GM19372 (cell line): Measurements from ENCODE around the gene CNN2.
A peak's percentile ranks its signal among the peaks of the same experiment; 100 is the strongest.
"Not testable (repeated sequence)": the region's sequence is repeated elsewhere in the genome, so short reads cannot be mapped to it uniquely, and the experiment has no call there.

Experiments
- ATAC-seq: cut with Tn5 transposase; IDR thresholded peaks from one replicate; pipeline ENCODE4 v1.9.1; 2021; ENCODE audit warnings: mild to moderate bottlenecking, low read depth, moderate library complexity; ENCODE audit not compliant: unreplicated experiment

The CNN2 gene

GRCh38 chr19:1010586-1011510 is 15.6 kb upstream of the CNN2 start:
- no peak for ATAC-seq

- ATAC-seq = no peak
Observed at GRCh38 chr19:1011831-1012333, 14.5 kb upstream of the CNN2 start.

- ATAC-seq = no peak
Observed at GRCh38 chr19:1012334-1012733, 14.1 kb upstream of the CNN2 start.

GRCh38 chr19:1013218-1013617 is 13.2 kb upstream of the CNN2 start:
- no peak for ATAC-seq

GRCh38 chr19:1014161-1015060 is 12.0 kb upstream of the CNN2 start:
- ATAC-seq = no peak

- no peak for ATAC-seq
Observed at GRCh38 chr19:1015061-1015781, 11.2 kb upstream of the CNN2 start.

- no peak for ATAC-seq
Observed at GRCh38 chr19:1015782-1016646, 10.4 kb upstream of the CNN2 start.

GRCh38 chr19:1016647-1017114 is 9.7 kb upstream of the CNN2 start:
- ATAC-seq = no peak

- no peak for ATAC-seq
Observed at GRCh38 chr19:1017115-1017905, 9.1 kb upstream of the CNN2 start.

- no peak for ATAC-seq
Observed at GRCh38 chr19:1017906-1018305, 8.5 kb upstream of the CNN2 start.

- ATAC-seq = no peak
Observed at GRCh38 chr19:1018393-1018792, 8.0 kb upstream of the CNN2 start.

GRCh38 chr19:1018932-1019615 is 7.3 kb upstream of the CNN2 start:
- no peak for ATAC-seq

- ATAC-seq = no peak
Observed at GRCh38 chr19:1019616-1019961, 6.8 kb upstream of the CNN2 start.

GRCh38 chr19:1019980-1020867 is 6.2 kb upstream of the CNN2 start:
- no peak for ATAC-seq

- ATAC-seq = peak; percentile 78
Observed at GRCh38 chr19:1020868-1021425, 5.5 kb upstream of the CNN2 start, which contains the start of gene TMEM259. Gene TMEM259, minus strand, starts transcription at chr19:1021123. Its CDS starts 127 bp downstream, at chr19:1020996.

- not testable (repeated sequence) for ATAC-seq
Observed at GRCh38 chr19:1023883-1024188, 2.6 kb upstream of the CNN2 start.

- ATAC-seq = not testable (repeated sequence)
Observed at GRCh38 chr19:1025080-1025479, 1.3 kb upstream of the CNN2 start.
